Testis (tissue), 3 donors: ENCODE results near the gene ST6GALNAC5. TPM values are rescaled to one million over a fixed set of nuclear protein-coding genes. Genes with fewer than 3 reads are reported as not detected.

Experiments
- DNase-seq: peaks from one replicate; pipeline ENCODE4 v3.0.0-alpha.2; 2019
- H3K27ac ChIP-seq, 2 donors: fragments of 200-600 bp; sonication (generic); one replicate each; pipeline ENCODE4 v1.5.1; 2019
- H3K27me3 ChIP-seq: fragments of 200-600 bp; sonication (generic); one replicate; pipeline ENCODE4 v1.5.1; 2019
- H3K36me3 ChIP-seq: fragments of 200-600 bp; sonication (generic); one replicate; pipeline ENCODE4 v1.5.1; 2017; ENCODE audit warnings: low read depth; ENCODE audit errors: missing control alignments
- H3K4me1 ChIP-seq: fragments of 200-600 bp; sonication (generic); one replicate; pipeline ENCODE4 v1.5.1; 2019
- H3K4me3 ChIP-seq, 2 donors: fragments of 200-600 bp; sonication (generic); one replicate each; pipeline ENCODE4 v1.5.1; 2017 to 2019
- H3K9me3 ChIP-seq: fragments of 200-600 bp; sonication (generic); one replicate; pipeline ENCODE4 v1.5.1; 2017
- POLR2A ChIP-seq: fragments of 450-650 bp; IDR thresholded peaks from one replicate; pipeline ENCODE4 v1.6.1; 2017; ENCODE audit warnings: antibody characterized with exemption, mild to moderate bottlenecking, moderate library complexity
- WGBS, 2 donors: methylation state at CpG; one replicate each; pipeline ENCODE4 v1.1.5; 2018; 5-methylcytosine and 5-hydroxymethylcytosine counted together
- intact Hi-C: fragments of 100-400 bp; cut with DNase I; formaldehyde crosslinking; loops from one replicate; pipeline ENCODE4 v1.15.1; 2023; ENCODE audit warnings: low total_unique reads
- polyA plus RNA-seq: library from polyadenylated mRNA; stranded (reverse); fragments of 350-450 nt; fragmentation: Illumina TruSeq; extraction: RNeasy Lipid Tissue Mini Kit (QIAGEN cat#74804); gene quantifications from one replicate; pipeline ENCODE4 v1.2.3, GENCODE V29; 2014; ENCODE audit warnings: low read depth, low replicate concordance; ENCODE audit not compliant: insufficient read depth
- total RNA-seq, 2 donors: library from RNA; depleted of rRNA; stranded (reverse); fragments of >200 nt; gene quantifications; one replicate each; pipeline ENCODE4 v1.2.3, GENCODE V29; 2016
- TF ChIP-seq, protein P1 (sequence below), 3 experiments: fragments of 450-650 bp in 2 of 3; fragments of 200-600 bp in 1 of 3; sonication (generic) in 1 of 3; IDR thresholded peaks; one replicate each; pipeline ENCODE4 v1.5.1; 2016 to 2019; ENCODE audit warnings: antibody characterized with exemption in 3 of 3, mild to moderate bottlenecking in 2 of 3, moderate library complexity in 1 of 3

The ST6GALNAC5 gene
- total and polyA plus RNA-seq, 3 donors from 2014 or later = 3.1 to 26.6 (median 11.1) TPM

DNA sequence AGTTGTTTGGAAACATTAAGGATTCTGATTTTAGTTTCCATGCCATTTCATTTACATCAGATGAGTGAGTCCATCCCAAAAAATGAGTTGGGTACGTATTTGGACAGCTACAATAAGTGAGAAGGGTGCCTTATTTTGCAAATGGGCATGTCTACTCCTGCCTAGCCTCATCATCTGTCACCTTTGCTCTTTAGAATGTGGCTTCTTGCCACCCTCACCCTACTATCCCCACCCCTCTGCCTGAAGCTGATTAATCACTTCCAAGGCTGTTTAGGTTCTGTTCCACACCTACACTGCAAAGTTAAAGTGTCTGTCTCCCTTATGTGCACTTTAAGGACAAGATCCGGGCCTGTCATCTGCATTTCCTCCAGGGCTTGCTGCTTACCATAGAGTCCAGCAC, 61.2 kb downstream of the ST6GALNAC5 start:
- no peaks in the 10 kb centered on the region for H3K36me3 ChIP-seq
- no peak overlapping the region for H3K27ac ChIP-seq
- no peaks in the 10 kb centered on the region for H3K27me3 ChIP-seq
- no peak overlapping the region for H3K4me3 ChIP-seq
- TF ChIP-seq, protein P1, sequence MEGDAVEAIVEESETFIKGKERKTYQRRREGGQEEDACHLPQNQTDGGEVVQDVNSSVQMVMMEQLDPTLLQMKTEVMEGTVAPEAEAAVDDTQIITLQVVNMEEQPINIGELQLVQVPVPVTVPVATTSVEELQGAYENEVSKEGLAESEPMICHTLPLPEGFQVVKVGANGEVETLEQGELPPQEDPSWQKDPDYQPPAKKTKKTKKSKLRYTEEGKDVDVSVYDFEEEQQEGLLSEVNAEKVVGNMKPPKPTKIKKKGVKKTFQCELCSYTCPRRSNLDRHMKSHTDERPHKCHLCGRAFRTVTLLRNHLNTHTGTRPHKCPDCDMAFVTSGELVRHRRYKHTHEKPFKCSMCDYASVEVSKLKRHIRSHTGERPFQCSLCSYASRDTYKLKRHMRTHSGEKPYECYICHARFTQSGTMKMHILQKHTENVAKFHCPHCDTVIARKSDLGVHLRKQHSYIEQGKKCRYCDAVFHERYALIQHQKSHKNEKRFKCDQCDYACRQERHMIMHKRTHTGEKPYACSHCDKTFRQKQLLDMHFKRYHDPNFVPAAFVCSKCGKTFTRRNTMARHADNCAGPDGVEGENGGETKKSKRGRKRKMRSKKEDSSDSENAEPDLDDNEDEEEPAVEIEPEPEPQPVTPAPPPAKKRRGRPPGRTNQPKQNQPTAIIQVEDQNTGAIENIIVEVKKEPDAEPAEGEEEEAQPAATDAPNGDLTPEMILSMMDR (IDR thresholded peaks at IDR 0.05) = no peak
- no peak for TF ChIP-seq POLR2A
- no peak for DNase-seq
- H3K9me3 ChIP-seq = no peaks in the 10 kb centered on the region
- intact Hi-C loops = no loop called here
- no peaks in the 10 kb centered on the region for H3K4me1 ChIP-seq
- 91 to 93% methylated on average over 2 of the region's 2 CpGs for WGBS, 2 donors

DNA sequence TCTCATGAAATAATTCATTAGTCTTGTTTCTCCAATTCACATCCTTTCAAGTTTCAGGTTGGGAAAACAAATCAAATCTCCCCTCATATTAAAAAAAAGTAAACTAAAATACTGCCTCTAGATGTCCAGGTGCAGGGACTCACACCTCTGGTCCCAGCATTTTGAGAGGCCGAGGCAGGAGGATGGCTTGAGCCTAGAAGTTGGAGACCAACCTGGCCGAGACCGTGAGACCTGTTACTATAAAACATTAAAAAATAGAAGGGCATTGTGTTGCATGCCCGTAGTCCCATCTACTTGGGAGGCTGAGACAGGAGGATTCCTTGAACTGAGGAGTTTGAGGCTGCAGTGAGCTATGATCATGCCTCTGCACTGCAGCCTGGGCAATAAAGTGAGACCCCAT, 61.9 kb downstream of the ST6GALNAC5 start:
- Histone ChIP-seq H3K36me3 (no peaks in the 10 kb centered on the region), H3K4me3 (no peak overlapping the region), H3K27me3 (no peaks in the 10 kb centered on the region), H3K4me1 (peaks cover 5% of the 10 kb centered on the region), H3K9me3 (no peaks in the 10 kb centered on the region), H3K27ac (no peak overlapping the region)
- no peak for DNase-seq
- TF ChIP-seq, protein P1 (IDR thresholded peaks at IDR 0.05) = no peak
- TF ChIP-seq POLR2A = no peak
- WGBS, 2 donors = 91 to 92% methylated on average over 4 of the region's 4 CpGs
- intact Hi-C loops = no loop called here

DNA sequence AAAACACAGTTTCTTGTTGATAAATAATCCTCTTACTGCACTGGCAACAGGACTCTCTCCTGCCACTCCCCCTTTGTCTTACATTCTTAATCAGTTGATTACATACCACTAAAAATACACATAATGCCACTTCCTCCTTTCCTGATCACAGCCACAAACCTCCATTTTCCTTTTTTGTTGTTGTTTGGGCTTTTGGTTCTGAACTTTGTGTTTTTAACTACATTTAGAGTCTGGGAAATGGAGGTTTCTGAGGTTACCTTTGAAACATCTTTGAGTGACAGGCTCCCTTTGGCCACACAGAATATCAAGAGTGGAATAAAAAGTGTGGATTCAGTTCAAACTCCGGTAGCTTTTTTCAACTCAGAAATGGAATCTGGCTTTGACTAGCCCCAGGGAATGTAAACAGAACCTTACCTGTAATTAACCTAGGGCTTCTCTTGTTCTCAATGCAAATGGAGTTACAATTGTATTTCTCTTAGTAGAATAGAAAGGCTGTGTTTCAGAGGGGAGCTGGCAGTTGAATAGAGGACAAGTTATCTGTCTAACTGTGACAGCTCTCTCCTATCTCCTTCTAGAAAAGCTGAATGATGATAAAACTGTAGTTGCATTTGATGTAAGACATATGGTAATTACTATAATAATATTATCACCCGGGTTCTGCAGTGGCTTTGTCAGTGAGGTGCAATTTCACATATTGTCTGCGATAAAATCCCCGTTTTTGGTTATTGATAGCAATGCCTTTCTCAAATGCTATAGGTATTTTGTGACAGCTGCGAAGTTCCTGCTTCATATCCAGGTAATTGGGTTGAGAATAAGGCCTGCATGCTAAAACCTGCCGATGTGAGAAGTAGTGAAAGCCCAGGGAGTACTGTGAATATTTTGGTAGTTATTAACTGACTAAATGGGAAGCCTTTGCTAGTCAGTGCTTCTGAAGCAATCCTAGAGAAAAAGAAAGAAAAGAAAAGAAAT, 66.9 kb downstream of the ST6GALNAC5 start:
- Histone ChIP-seq H3K9me3 (no peaks in the 10 kb centered on the region), H3K27me3 (no peaks in the 10 kb centered on the region), H3K27ac (no peak overlapping the region), H3K4me3 (no peak overlapping the region), H3K4me1 (peaks cover 6% of the 10 kb centered on the region), H3K36me3 (no peaks in the 10 kb centered on the region)
- WGBS, 2 donors = 77% methylated on average over 6 of the region's 6 CpGs
- no peak for DNase-seq
- no peak for TF ChIP-seq POLR2A
- TF ChIP-seq, protein P1 (IDR thresholded peaks at IDR 0.05) = no peak
- intact Hi-C loops = no loop called here

DNA sequence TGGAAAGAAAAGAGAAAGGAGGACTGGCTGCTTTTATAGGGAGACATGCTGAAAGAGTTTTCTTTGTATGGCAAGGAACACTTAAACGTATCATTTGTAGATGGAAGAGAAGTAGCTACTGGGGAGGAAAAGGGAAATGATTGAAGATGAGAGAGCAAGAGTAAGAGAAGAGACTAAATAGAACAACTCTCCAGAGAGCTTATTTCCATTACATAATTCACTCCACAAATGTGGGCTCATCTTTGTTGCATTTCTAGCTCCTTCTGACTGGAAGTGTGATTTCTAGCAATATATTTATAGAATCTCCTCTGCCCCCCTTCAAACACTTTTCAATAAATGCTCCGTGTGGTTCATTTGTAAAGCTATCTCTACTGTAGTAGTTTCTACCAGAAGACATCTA, 71.0 kb downstream of the ST6GALNAC5 start:
- WGBS, 2 donors = 69 to 78% methylated on average over 2 of the region's 2 CpGs
- Histone ChIP-seq H3K4me3 (no peak overlapping the region), H3K27me3 (no peaks in the 10 kb centered on the region), H3K4me1 (peaks cover 6% of the 10 kb centered on the region), H3K9me3 (no peaks in the 10 kb centered on the region), H3K27ac (no peak overlapping the region), H3K36me3 (no peaks in the 10 kb centered on the region)
- intact Hi-C loops = no loop called here
- TF ChIP-seq POLR2A = no peak
- TF ChIP-seq, protein P1 (IDR thresholded peaks at IDR 0.05) = no peak
- no peak for DNase-seq
